GM23338 (cell line): ENCODE measurements around the gene IL17C. TPM values are rescaled to one million over a fixed set of nuclear protein-coding genes. Genes with fewer than 3 reads are reported as not detected.
A peak's percentile ranks its signal among the peaks of the same experiment; 100 is the strongest.

ENCODE experiments used
- ATAC-seq: fragments of 200-7000 bp; cut with Tn5 transposase; 3 replicates; pipeline ENCODE4 v1.9.1; 2020
- DNase-seq: peaks from one replicate; pipeline ENCODE4 v3.0.0-alpha.2; 2015; ENCODE audit warnings: low spot score
- H2AFZ ChIP-seq: fragments of 200-600 bp; sonication (generic); 2 replicates; pipeline ENCODE4 v1.8.0; 2016; ENCODE audit warnings: antibody characterized with exemption, mild to moderate bottlenecking, moderate library complexity
- H3F3A ChIP-seq: fragments of 200-600 bp; sonication (generic); replicated peaks from 2 replicates; pipeline ENCODE4 v1.8.0; 2017; ENCODE audit warnings: antibody characterized with exemption, mixed run types, low read depth
- H3K27ac ChIP-seq: fragments of 200-600 bp; sonication (generic); 2 replicates; pipeline ENCODE4 v1.6.1; 2016; ENCODE audit warnings: low read depth
- H3K27me3 ChIP-seq: fragments of 200-600 bp; sonication (generic); 2 replicates; pipeline ENCODE4 v1.8.0; 2016; ENCODE audit warnings: mild to moderate bottlenecking, mixed run types, moderate library complexity; ENCODE audit not compliant: insufficient read depth
- H3K36me3 ChIP-seq: fragments of 200-600 bp; sonication (generic); 2 replicates; pipeline ENCODE4 v1.8.0; 2016; ENCODE audit warnings: mild to moderate bottlenecking; ENCODE audit not compliant: insufficient read depth
- H3K4me1 ChIP-seq: fragments of 200-600 bp; sonication (generic); 2 replicates; pipeline ENCODE4 v1.8.0; 2016; ENCODE audit warnings: mild to moderate bottlenecking, moderate library complexity; ENCODE audit not compliant: insufficient read depth
- H3K4me2 ChIP-seq: fragments of 200-600 bp; sonication (generic); 2 replicates; pipeline ENCODE4 v1.7.1; 2017; ENCODE audit warnings: mixed run types
- H3K4me3 ChIP-seq: fragments of 200-600 bp; sonication (generic); 2 replicates; pipeline ENCODE4 v1.6.1; 2016; ENCODE audit warnings: mixed run types
- H3K79me2 ChIP-seq: fragments of 200-600 bp; sonication (generic); replicated peaks from 2 replicates; pipeline ENCODE4 v1.8.0; 2017; ENCODE audit warnings: mild to moderate bottlenecking; ENCODE audit not compliant: insufficient read depth
- H3K9me2 ChIP-seq: fragments of 200-600 bp; sonication (generic); 2 replicates; pipeline ENCODE4 v1.8.0; 2017; ENCODE audit not compliant: insufficient read depth
- H4K20me1 ChIP-seq: fragments of 200-600 bp; sonication (generic); replicated peaks from 2 replicates; pipeline ENCODE4 v1.8.0; 2017; ENCODE audit warnings: mild to moderate bottlenecking; ENCODE audit not compliant: insufficient read depth
- H3K27ac Mint-ChIP-seq: 2 replicates; pipeline ENCODE4 v1.8.0; 2020; ENCODE audit warnings: inconsistent platforms, mild to moderate bottlenecking, moderate library complexity, mixed read lengths
- H3K27me3 Mint-ChIP-seq: 3 replicates; pipeline ENCODE4 v1.8.0; 2022; ENCODE audit warnings: low read depth, mild to moderate bottlenecking, moderate library complexity, mixed read lengths, inconsistent platforms; ENCODE audit not compliant: insufficient read depth, poor library complexity
- H3K36me3 Mint-ChIP-seq: 3 replicates; pipeline ENCODE4 v1.8.0; 2021; ENCODE audit warnings: low read depth, mild to moderate bottlenecking, inconsistent platforms, moderate library complexity, mixed read lengths
- H3K4me1 Mint-ChIP-seq: 3 replicates; pipeline ENCODE4 v1.8.0; 2020; ENCODE audit warnings: mild to moderate bottlenecking, inconsistent platforms, mixed read lengths
- H3K4me3 Mint-ChIP-seq: 3 replicates; pipeline ENCODE4 v1.8.0; 2021; ENCODE audit warnings: moderate library complexity, mild to moderate bottlenecking, inconsistent platforms, mixed read lengths
- H3K9me3 Mint-ChIP-seq: 3 replicates; pipeline ENCODE4 v1.8.0; 2020; ENCODE audit warnings: moderate library complexity, mild to moderate bottlenecking, inconsistent platforms, mixed read lengths
- CREB1 ChIP-seq: fragments of 250-450 bp; sonication (Bioruptor Pico); IDR thresholded peaks from 2 replicates; pipeline ENCODE4 v1.5.0; 2020; ENCODE audit warnings: low read depth, mild to moderate bottlenecking, moderate library complexity
- ETS1 ChIP-seq: IDR thresholded peaks from 2 replicates; pipeline ENCODE4 v1.6.1; 2016; ENCODE audit warnings: antibody characterized with exemption
- EZH2 ChIP-seq: fragments of 200-600 bp; sonication (generic); IDR thresholded peaks from one replicate; pipeline ENCODE4 v1.8.0; 2017; ENCODE audit warnings: antibody characterized with exemption, mild to moderate bottlenecking, low read depth; ENCODE audit not compliant: unreplicated experiment
- EZH2phosphoT487 ChIP-seq: fragments of 200-600 bp; sonication (generic); IDR thresholded peaks from one replicate; pipeline ENCODE4 v1.8.1; 2018; ENCODE audit warnings: antibody characterized with exemption; ENCODE audit not compliant: unreplicated experiment
- POLR2AphosphoS5 ChIP-seq: IDR thresholded peaks from 2 replicates; pipeline ENCODE4 v1.6.1; 2016; ENCODE audit warnings: antibody characterized with exemption, low read depth
- ZNF331 ChIP-seq: fragments of 250-450 bp; sonication (Bioruptor Pico); IDR thresholded peaks from 2 replicates; pipeline ENCODE4 v1.5.0; 2020; ENCODE audit warnings: low read depth, mild to moderate bottlenecking, moderate library complexity
- ZNF462 ChIP-seq: fragments of 250-450 bp; sonication (Bioruptor Pico); IDR thresholded peaks from 2 replicates; pipeline ENCODE4 v1.5.0; 2020; ENCODE audit warnings: mild to moderate bottlenecking, moderate library complexity
- polyA plus RNA-seq: library from polyadenylated mRNA; unstranded; fragments of >200 nt; fragmentation: Nextera tagmentation; extraction: Ambion mirVana; gene quantifications from 2 replicates; pipeline ENCODE4 v1.2.1, GENCODE V29; 2016
- total RNA-seq: library from RNA; depleted of rRNA; stranded (reverse); fragments of >200 nt; shearing (Covaris generic); gene quantifications from 2 replicates; pipeline ENCODE4 v1.2.3, GENCODE V29; 2014

IL17C gene
- total and polyA plus RNA-seq, 2 experiments from 2014 or later: 2.7 to 3.9 TPM

GRCh38 chr16:88640498-88641247 is 2.3 kb downstream of the IL17C start:
- Mint-ChIP-seq H3K4me1 (peaks cover 37% of the 10 kb centered on the region), H3K27me3 (peaks cover 42% of the 10 kb centered on the region), H3K4me3 (peak overlapping the region; percentile 53; the same call in 2 of the 3 replicates), H3K27ac (no peak overlapping the region), H3K36me3 (peaks cover 18% of the 10 kb centered on the region; the same call in 2 of the 3 replicates), H3K9me3 (peaks cover 6% of the 10 kb centered on the region; the same call in 2 of the 3 replicates)
- Histone ChIP-seq H3K79me2 (no peaks in the 10 kb centered on the region), H4K20me1 (no peaks in the 10 kb centered on the region; the same call in 1 of the 2 replicates), H3K27ac (no peak overlapping the region), H3K9me2 (no peaks in the 10 kb centered on the region), H3K4me1 (peaks cover 15% of the 10 kb centered on the region), H2AFZ (no peak overlapping the region), H3K4me3 (no peak overlapping the region), H3K36me3 (no peaks in the 10 kb centered on the region), H3K4me2 (no peak overlapping the region), H3F3A (0 out of 2 replicates have a peak, but pooled peaks cover 13% of the 10 kb centered on the region), H3K27me3 (no peaks in the 10 kb centered on the region; the same call in 1 of the 2 replicates)
- no peak for DNase-seq
- ATAC-seq: no peak
- TF ChIP-seq EZH2: no peak
- TF ChIP-seq POLR2AphosphoS5: no peak
- no peak for TF ChIP-seq CREB1 (CRISPR knock-in tag)
- TF ChIP-seq ZNF462: no peak
- TF ChIP-seq EZH2phosphoT487: no peak
- no peak for TF ChIP-seq ZNF331 (CRISPR knock-in tag)
- no peak for TF ChIP-seq ETS1
